ENCODE results near the gene CDK16. TPM values are rescaled to one million over a fixed set of nuclear protein-coding genes. Genes with fewer than 3 reads are reported as not detected.

CDK16 gene
- total RNA-seq, 2 donors from 2014 or later = 95.0 to 147 TPM

- TF ChIP-seq CTCF (IDR thresholded peaks at IDR 0.05) = no peak
- no peak for DNase-seq
- H3K4me1 ChIP-seq = no peaks in the 10 kb centered on the region
- peak overlapping the region; percentile 90 for H3K27ac ChIP-seq
- peaks cover 7% of the 10 kb centered on the region for H3K27me3 ChIP-seq
- intact Hi-C loops (cut with DNase I) = no loop called here
- no peak overlapping the region for H3K4me3 ChIP-seq
- no peaks in the 10 kb centered on the region for H3K9me3 ChIP-seq
- H3K36me3 ChIP-seq = no peaks in the 10 kb centered on the region
- H3K9ac ChIP-seq (ENCODE audit: low read depth in 2 of 2, low read length in 2 of 2) = no peak overlapping the region
These were observed 16.1 kb downstream of the CDK16 start for GRCh38 chrX:47234583-47234982.

GRCh38 chrX:47235691-47236103 lies 17.2 kb downstream of the CDK16 start:
- H3K27ac ChIP-seq = no peak overlapping the region
- no peaks in the 10 kb centered on the region for H3K36me3 ChIP-seq
- no peaks in the 10 kb centered on the region for H3K4me1 ChIP-seq
- DNase-seq = no peak
- no peak for TF ChIP-seq CTCF (IDR thresholded peaks at IDR 0.05)
- H3K9me3 ChIP-seq = no peaks in the 10 kb centered on the region
- no peak overlapping the region for H3K4me3 ChIP-seq
- no peak overlapping the region for H3K9ac ChIP-seq (ENCODE audit: low read depth in 2 of 2, low read length in 2 of 2)
- intact Hi-C loops (cut with DNase I) = no loop called here
- peaks cover 7% of the 10 kb centered on the region for H3K27me3 ChIP-seq

- Histone ChIP-seq H3K4me1 (no peaks in the 10 kb centered on the region), H3K9me3 (no peaks in the 10 kb centered on the region), H3K27me3 (peaks cover 7% of the 10 kb centered on the region), H3K36me3 (no peaks in the 10 kb centered on the region), H3K9ac (ENCODE audit: low read depth in 2 of 2, low read length in 2 of 2) (no peak overlapping the region), H3K4me3 (no peak overlapping the region), H3K27ac (no peak overlapping the region)
- TF ChIP-seq CTCF (IDR thresholded peaks at IDR 0.05) = no peak
- DNase-seq = no peak
- intact Hi-C loops (cut with DNase I) = no loop called here
These were observed 20.7 kb downstream of the CDK16 start for GRCh38 chrX:47239199-47239598.

- Histone ChIP-seq H3K36me3 (no peaks in the 10 kb centered on the region), H3K4me1 (no peaks in the 10 kb centered on the region), H3K4me3 (no peak overlapping the region), H3K27ac (no peak overlapping the region), H3K9ac (ENCODE audit: low read depth in 2 of 2, low read length in 2 of 2) (no peak overlapping the region), H3K9me3 (no peaks in the 10 kb centered on the region), H3K27me3 (peaks cover 7% of the 10 kb centered on the region)
- intact Hi-C loops (cut with DNase I) = no loop called here
- no peak for DNase-seq
- TF ChIP-seq CTCF (IDR thresholded peaks at IDR 0.05) = no peak
These were observed 21.5 kb downstream of the CDK16 start for GRCh38 chrX:47239898-47240545.

GRCh38 chrX:47240619-47241018 lies 22.1 kb downstream of the CDK16 start:
- TF ChIP-seq CTCF (IDR thresholded peaks at IDR 0.05) = no peak
- no peak for DNase-seq
- Histone ChIP-seq H3K27ac (no peak overlapping the region), H3K9me3 (no peaks in the 10 kb centered on the region), H3K27me3 (peaks cover 2% of the 10 kb centered on the region), H3K4me1 (no peaks in the 10 kb centered on the region), H3K4me3 (no peak overlapping the region), H3K36me3 (no peaks in the 10 kb centered on the region), H3K9ac (ENCODE audit: low read depth in 2 of 2, low read length in 2 of 2) (no peak overlapping the region)
- intact Hi-C loops (cut with DNase I) = no loop called here
